H1 (cell line): Measurements from ENCODE around the gene PRR3. TPM values are rescaled to one million over a fixed set of nuclear protein-coding genes. Genes with fewer than 3 reads are reported as not detected.

Experiments used
- ATF2 ChIP-seq: IDR thresholded peaks from 2 replicates; pipeline ENCODE4 v1.6.1; 2012; ENCODE audit warnings: low read length, inconsistent platforms
- CEBPB ChIP-seq: IDR thresholded peaks from 2 replicates; pipeline ENCODE4 v1.6.1; 2012; ENCODE audit warnings: low read depth, low read length
- CHD2 ChIP-seq: IDR thresholded peaks from 2 replicates; pipeline ENCODE4 v1.6.1; 2012; ENCODE audit warnings: low read length, improper control_type of control experiment
- CREB1 ChIP-seq: IDR thresholded peaks from 2 replicates; pipeline ENCODE4 v1.6.1; 2012; ENCODE audit warnings: inconsistent platforms
- CTCF ChIP-seq, 3 experiments: IDR thresholded peaks; 1 replicate in 2 of 3; 2 replicates in 1 of 3; pipeline versions ENCODE4 v1.5.1 to v1.6.1; 2011; ENCODE audit warnings: low read length in 3 of 3, mild to moderate bottlenecking in 3 of 3, inconsistent platforms in 2 of 3, low read depth in 1 of 3, moderate library complexity in 1 of 3; ENCODE audit not compliant: insufficient read depth in 1 of 3; ENCODE audit errors: control extremely low read depth in 1 of 3
- EGR1 ChIP-seq: IDR thresholded peaks from 2 replicates; pipeline ENCODE4 v1.6.1; 2011; ENCODE audit warnings: low read depth, low read length, borderline replicate concordance
- EP300 ChIP-seq, 2 experiments: IDR thresholded peaks; 1 replicate in 1 of 2; 2 replicates in 1 of 2; pipeline ENCODE4 v1.6.1; 2011 to 2012; ENCODE audit warnings: low read depth in 2 of 2, low read length in 2 of 2, mild to moderate bottlenecking in 2 of 2, borderline replicate concordance in 1 of 2, inconsistent platforms in 1 of 2, moderate library complexity in 1 of 2
- HDAC6 ChIP-seq: IDR thresholded peaks from one replicate; pipeline ENCODE4 v1.7.1; 2012; ENCODE audit warnings: low read depth, mild to moderate bottlenecking, inconsistent platforms, low read length, moderate library complexity
- JUND ChIP-seq: IDR thresholded peaks from 2 replicates; pipeline ENCODE4 v1.6.1; 2011; ENCODE audit warnings: mild to moderate bottlenecking, improper control_type of control experiment, low read length
- KDM5A ChIP-seq: fragments of 200-600 bp; IDR thresholded peaks from 2 replicates; pipeline ENCODE4 v1.7.1; 2012; ENCODE audit warnings: mild to moderate bottlenecking, low read length, inconsistent platforms, mixed read lengths
- PHF8 ChIP-seq: fragments of 200-600 bp; sonication (generic); conservative IDR thresholded peaks from 2 replicates; pipeline ENCODE4 v1.7.1; 2012; ENCODE audit warnings: low read depth, mild to moderate bottlenecking, inconsistent platforms, low read length, moderate library complexity
- POLR2AphosphoS5 ChIP-seq: IDR thresholded peaks from 2 replicates; pipeline ENCODE4 v1.6.1; 2011; ENCODE audit warnings: low read depth, low read length
- SAP30 ChIP-seq: fragments of 300-600 bp; sonication (generic); IDR thresholded peaks from 2 replicates; pipeline ENCODE4 v1.7.1; 2012; ENCODE audit warnings: low read length, moderate library complexity, mild to moderate bottlenecking, inconsistent platforms; ENCODE audit not compliant: insufficient read depth, insufficient replicate concordance
- SIN3A ChIP-seq, 2 experiments: IDR thresholded peaks in 1 of 2; conservative IDR thresholded peaks in 1 of 2; 2 replicates each; pipeline ENCODE4 v1.6.1; 2011 to 2012; ENCODE audit warnings: low read length in 2 of 2, improper control_type of control experiment in 1 of 2, low read depth in 1 of 2, mild to moderate bottlenecking in 1 of 2
- SIX5 ChIP-seq: IDR thresholded peaks from 2 replicates; pipeline ENCODE4 v1.6.1; 2011; ENCODE audit warnings: mild to moderate bottlenecking, low read depth, low read length
- SP4 ChIP-seq: IDR thresholded peaks from 2 replicates; pipeline ENCODE4 v1.6.1; 2012; ENCODE audit warnings: low read length, inconsistent platforms
- SRF ChIP-seq: IDR thresholded peaks from 2 replicates; pipeline ENCODE4 v1.6.1; 2011; ENCODE audit warnings: mild to moderate bottlenecking, low read depth, low read length, moderate library complexity
- TAF7 ChIP-seq: optimal IDR thresholded peaks from 2 replicates; pipeline ENCODE3; 2011; ENCODE audit warnings: low read depth, mild to moderate bottlenecking, inconsistent platforms, low read length, moderate library complexity, borderline replicate concordance
- TBP ChIP-seq: IDR thresholded peaks from 2 replicates; pipeline ENCODE4 v1.6.1; 2011; ENCODE audit warnings: low read depth, low read length, improper control_type of control experiment
- TCF12 ChIP-seq: IDR thresholded peaks from 2 replicates; pipeline ENCODE4 v1.6.1; 2011; ENCODE audit warnings: low read depth, mild to moderate bottlenecking, low read length
- polyA plus RNA-seq, 7 experiments: library from polyadenylated mRNA; depleted of rRNA in 3 of 7; stranded (reverse) in 5 of 7; unstranded in 2 of 7; fragments of >200 nt in 5 of 7; fragments of 200-250 nt in 2 of 7; gene quantifications; 1 replicate in 5 of 7; 2 replicates in 1 of 7; 4 replicates in 1 of 7; pipeline versions ENCODE4 v1.2.1 to v1.2.3, GENCODE V29; 2011 to 2013; ENCODE audit warnings: missing spikeins in 2 of 7, mixed read lengths in 2 of 7
- total RNA-seq: library from RNA; stranded (reverse); fragmentation: NEBNext Ultra II Directional; extraction: Animal tissue kit (Norgen Biotek cat#: 25700); gene quantifications from 2 replicates; pipeline ENCODE4 v1.2.1, GENCODE V29; 2021

The PRR3 gene
- total and polyA plus RNA-seq, 2 of the 8 experiments (the other 6 are each of a cell fraction or from before 2014, with no cell fraction given) = 10.5 to 24.2 TPM

GRCh38 chr6:30556066-30556905, 809 bp upstream of the PRR3 start, which contains the start of gene GNL1 (continued):
- TF ChIP-seq EGR1 = peak; percentile 87
- TF ChIP-seq SRF = 0 out of 2 replicates have a peak, but pooled peaks have one; percentile 20
- TF ChIP-seq SAP30 = peak; percentile 64
- peak; percentile 81 for TF ChIP-seq TAF7
- peak; percentile 50 for TF ChIP-seq CHD2
- peak; percentile 21; the same call in 1 of the 2 replicates for TF ChIP-seq SIX5
- TF ChIP-seq ATF2 = no peak; the same call in 1 of the 2 replicates
- peak in 1 of 2 experiments; percentile 87; a peak in 2 of 4 replicates for TF ChIP-seq SIN3A (conservative IDR thresholded peaks at IDR 0.05 in 1 of 2, IDR thresholded peaks at IDR 0.05 in 1 of 2; ENCODE audit: low read depth in 1 of 2, low read length in 2 of 2)
- peak; percentile 51 for TF ChIP-seq TBP
- no peak for TF ChIP-seq CEBPB
- TF ChIP-seq POLR2AphosphoS5 = no peak; the same call in 1 of the 2 replicates
- peak; percentile 39 for TF ChIP-seq PHF8
- TF ChIP-seq TCF12 = 0 out of 2 replicates have a peak, but pooled peaks have one; percentile 36
- TF ChIP-seq CTCF (IDR thresholded peaks at IDR 0.05; ENCODE audit: control extremely low read depth in 1 of 3, insufficient read depth in 1 of 3, low read depth in 1 of 3, low read length in 3 of 3) = no peak
- peak; percentile 97 for TF ChIP-seq CREB1
- no peak for TF ChIP-seq KDM5A
- peak in 1 of 2 experiments; percentile 99; a peak in 2 of 3 replicates for TF ChIP-seq EP300 (IDR thresholded peaks at IDR 0.05; ENCODE audit: borderline replicate concordance in 1 of 2, low read depth in 2 of 2, low read length in 2 of 2)
- no peak for TF ChIP-seq HDAC6
- peak; percentile 87 for TF ChIP-seq JUND
- no peak for TF ChIP-seq SP4
